ENCODE results near the gene CSNK1A1L.

The CSNK1A1L gene

DNA sequence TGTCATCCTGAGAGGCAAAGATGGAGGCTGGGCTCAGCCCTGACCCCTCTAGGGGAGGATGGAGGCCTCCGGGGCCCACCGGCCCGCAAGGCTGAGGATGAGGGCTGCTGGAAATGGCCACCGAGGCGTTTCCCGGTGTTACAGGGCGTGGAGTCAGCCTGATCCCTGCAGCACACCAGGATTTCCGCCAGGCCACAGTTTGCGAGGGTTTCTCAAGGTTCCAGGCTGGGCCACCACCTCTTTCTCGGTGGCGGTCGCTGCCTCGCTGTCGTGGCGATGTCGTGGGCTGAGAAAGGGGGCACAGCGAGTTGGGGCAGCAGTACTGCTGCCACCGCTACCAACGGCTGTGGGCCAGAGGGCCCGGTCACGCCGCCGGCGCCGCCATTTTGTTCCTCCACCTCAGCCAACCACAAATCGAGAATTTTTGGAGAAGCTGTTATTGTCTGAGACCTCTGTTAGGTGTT, at the start of gene CSNK1A1L:
Gene CSNK1A1L, minus strand, starts transcription at position 414 of the 464 bp plus-strand sequence. Its CDS starts 408 bp downstream, at position 6.
- DNase-seq: no peak

GRCh38 chr13:37149380-37149779, 43.9 kb upstream of the CSNK1A1L start:
- DNase-seq: no peak

- no peak for DNase-seq
Observed at GRCh38 chr13:37148501-37148900, 43.0 kb upstream of the CSNK1A1L start.

DNA sequence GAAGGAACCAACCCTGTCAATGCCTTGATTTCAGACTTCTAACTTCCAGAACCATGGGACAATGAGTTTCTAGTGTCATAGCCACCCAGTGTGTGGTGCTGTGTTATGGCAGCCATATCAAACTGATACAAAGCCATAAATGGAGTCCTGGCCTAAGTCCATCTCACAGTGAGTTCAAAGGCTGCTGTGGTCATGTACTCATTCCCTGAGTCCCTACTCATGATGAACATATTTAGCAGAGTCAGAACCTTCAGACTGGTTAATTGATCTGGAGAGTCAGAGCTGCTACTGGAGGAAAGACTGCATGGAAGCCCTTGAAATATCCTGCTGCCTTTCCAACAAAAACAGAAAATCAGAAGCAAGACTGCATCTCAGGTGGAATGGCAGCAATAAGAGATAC, 39.2 kb upstream of the CSNK1A1L start:
- no peak for DNase-seq

- DNase-seq: no peak
Observed at GRCh38 chr13:37143911-37144310, 38.4 kb upstream of the CSNK1A1L start.

- DNase-seq: no peak
Observed at GRCh38 chr13:37142877-37143276, 37.4 kb upstream of the CSNK1A1L start.

DNA sequence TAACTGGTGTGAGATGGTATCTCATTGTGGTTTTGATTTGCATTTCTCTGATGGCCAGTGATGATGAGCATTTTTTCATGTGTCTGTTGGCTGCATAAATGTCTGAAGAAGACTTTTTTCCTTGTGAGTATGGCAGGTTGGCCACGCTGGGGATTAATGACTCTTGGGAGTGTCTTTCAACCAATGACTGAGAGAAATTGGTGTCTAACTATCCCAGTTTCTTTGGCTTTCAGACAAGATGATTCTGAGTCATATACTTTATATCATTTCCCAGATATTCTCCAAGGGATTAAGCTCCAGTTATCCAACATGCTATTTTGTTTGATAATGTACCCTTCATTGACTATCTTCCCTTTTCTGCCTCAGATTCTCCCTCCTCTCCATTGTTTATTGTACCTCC, 35.5 kb upstream of the CSNK1A1L start:
- no peak for DNase-seq

GRCh38 chr13:37139356-37139755, 33.9 kb upstream of the CSNK1A1L start:
- DNase-seq: no peak

DNA sequence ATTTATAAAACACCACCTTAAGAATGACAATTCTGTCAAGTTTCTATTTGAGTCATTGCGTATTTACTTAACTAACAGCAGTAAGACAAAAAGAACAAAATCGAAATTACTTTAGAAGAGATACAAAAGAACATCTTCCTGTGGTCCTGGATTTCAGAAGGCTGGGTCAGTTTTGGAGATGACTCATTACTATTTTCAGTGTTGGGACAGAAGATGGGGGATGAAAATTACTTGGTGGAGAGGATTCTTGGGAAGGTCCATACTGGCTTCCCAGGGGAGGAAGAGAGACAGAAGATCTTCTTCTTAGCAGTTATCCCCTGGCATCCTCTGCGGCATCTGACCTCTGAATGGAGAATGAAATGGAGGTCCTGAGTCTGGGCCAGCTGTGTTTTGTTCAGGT, 33.5 kb upstream of the CSNK1A1L start:
- no peak for DNase-seq

DNA sequence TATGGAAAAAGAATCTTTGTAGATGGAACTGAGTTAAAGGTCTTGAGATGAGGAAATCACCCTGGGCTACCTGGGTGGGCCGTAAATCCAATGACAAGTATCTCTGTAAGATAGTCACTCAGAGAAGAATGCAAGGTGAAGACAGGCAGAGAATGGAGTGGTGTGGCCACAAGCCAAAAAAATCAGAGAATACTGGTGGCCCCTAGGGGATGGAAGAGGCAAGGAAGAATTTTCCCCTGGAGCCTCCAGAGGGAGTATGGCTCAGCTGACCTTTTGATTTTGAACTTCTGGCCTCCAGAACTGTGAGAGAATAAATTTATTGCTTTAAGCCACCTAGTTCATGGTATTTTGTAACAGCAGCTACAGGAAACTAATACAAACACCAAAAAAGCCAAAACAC, 32.7 kb upstream of the CSNK1A1L start:
- DNase-seq: no peak

DNA sequence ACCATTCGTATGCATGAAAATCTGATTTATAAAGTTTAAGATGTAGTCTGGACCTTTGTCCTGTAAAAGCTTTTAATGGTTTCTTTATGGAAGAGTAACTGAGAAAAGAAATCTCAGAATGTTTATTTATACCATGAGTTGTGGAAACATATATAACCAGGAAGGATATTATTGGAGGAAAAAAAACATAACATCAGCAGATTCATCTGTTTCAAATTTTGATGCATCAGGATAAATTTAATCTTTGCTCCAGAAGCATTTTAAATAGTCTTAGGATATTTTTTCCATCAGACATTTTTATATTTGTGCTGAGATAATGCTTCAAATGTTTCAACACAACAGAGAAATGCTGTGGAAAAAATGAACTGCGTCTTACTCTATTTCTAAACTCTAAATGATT, 31.2 kb upstream of the CSNK1A1L start:
- no peak for DNase-seq

DNA sequence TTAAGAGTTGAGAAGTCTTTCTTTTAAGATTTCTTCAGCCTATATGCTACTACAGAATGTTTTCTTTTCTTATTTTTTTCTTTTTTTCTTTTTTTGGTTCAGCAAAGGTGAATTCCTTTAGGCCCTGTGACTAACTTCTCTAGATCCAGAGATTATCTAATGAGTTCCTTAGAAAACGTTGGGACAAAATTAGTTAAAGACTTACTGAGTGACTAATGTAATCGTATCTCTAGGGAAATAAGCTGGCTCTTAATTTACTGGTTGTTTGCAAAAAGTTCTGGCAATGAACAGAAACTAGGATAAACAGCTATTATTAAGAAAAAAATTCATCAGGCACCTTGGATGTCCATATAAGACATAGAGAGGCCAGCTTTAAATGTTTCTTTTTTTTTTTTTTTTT, 30.7 kb upstream of the CSNK1A1L start:
- DNase-seq: no peak

GRCh38 chr13:37134411-37135041, 29.1 kb upstream of the CSNK1A1L start:
- DNase-seq: no peak

- DNase-seq: no peak
Observed at GRCh38 chr13:37132211-37132610, 26.7 kb upstream of the CSNK1A1L start.

DNA sequence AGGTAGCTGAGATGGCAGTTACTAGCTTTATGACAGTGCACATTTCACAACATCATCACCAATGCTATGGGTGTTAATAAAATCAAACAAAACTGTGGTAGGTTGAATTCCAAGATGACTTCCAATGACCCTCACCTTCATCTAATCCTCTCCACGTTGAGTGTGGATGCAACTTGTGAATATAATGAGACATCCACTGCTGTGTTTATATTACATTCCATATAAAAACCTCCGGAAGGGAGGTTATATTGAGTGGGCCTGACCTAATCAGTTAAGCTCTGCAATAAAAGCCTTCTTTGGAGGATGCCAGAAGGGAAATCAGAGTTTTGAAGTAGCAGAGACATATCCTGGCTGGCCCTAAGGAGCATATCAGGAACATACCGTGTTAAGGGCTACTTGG, 25.6 kb upstream of the CSNK1A1L start:
- DNase-seq: no peak

- no peak for DNase-seq
Observed at GRCh38 chr13:37129866-37130265, 24.4 kb upstream of the CSNK1A1L start.

GRCh38 chr13:37127691-37128241, 22.3 kb upstream of the CSNK1A1L start:
- no peak for DNase-seq

- no peak for DNase-seq
Observed at GRCh38 chr13:37123337-37123736, 17.9 kb upstream of the CSNK1A1L start.

- DNase-seq: no peak
Observed at GRCh38 chr13:37118016-37118415, 12.6 kb upstream of the CSNK1A1L start.

GRCh38 chr13:37114250-37114649, 8.8 kb upstream of the CSNK1A1L start:
- no peak for DNase-seq

DNA sequence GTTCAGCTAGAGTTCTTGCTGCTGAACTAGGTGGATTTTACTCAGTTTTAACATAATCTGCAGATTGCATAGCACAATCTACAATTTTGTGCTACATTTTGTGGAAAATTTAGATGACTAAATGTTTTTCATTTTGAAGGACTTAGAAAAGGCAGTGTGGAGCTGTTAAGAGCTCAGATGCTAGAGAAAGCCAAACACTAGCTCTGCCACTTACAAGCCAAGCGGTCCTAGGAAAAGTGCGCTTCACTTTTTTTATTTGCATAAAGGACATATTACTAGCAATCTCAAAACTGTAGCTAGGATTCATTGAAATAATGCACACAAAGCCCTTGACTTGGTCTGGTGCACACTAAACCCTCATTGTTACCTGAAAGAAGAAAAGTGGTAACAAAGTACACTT, 8.1 kb upstream of the CSNK1A1L start:
- no peak for DNase-seq

- DNase-seq: no peak
Observed at GRCh38 chr13:37109051-37109678, 3.7 kb upstream of the CSNK1A1L start.

- no peak for DNase-seq
Observed at GRCh38 chr13:37107868-37108267, 2.4 kb upstream of the CSNK1A1L start.

DNA sequence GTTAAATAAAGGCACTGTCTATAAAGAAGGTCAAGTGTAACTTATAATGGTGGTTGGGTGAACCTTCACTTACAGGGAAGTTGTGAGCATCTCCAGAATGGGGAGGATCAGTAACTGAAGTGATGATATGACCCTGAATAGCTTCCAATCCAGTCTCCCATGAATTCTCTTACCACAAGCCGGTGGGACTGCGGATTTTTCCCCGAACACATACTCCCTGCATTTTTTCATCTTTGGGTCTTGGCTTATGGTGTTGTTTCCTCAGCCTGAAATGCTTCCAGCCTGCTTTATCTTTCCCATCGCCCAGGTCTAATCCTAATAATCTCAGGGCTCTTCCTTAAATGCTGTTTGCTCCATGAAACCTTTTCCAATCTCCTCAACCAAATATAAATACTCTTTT, 2.0 kb upstream of the CSNK1A1L start:
- DNase-seq: no peak

DNA sequence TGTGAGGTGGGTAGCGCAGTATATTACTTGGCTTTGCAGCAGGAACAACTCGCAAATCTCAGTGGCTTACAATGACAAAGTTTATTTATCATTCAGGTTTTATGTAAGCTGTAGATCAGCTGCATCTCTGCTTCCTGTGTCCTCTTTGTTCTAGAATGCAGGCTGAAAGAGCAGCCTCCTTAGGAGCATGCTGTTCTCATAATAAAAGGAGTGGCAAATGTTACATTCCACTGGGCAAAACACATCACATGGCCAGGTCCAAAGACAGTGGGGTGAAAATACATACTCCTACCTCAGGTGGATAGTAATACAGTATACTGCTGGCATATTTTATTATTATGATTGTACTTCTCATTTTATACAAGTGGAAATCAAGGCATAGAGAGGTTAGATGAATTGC, 1.2 kb upstream of the CSNK1A1L start:
- no peak for DNase-seq

Measured in CD4-positive, alpha-beta T cell treated with Interleukin-21 for 1 hour (primary cell).